Osteoblast (primary cell): ENCODE data around the gene STING1. TPM values are rescaled to one million over a fixed set of nuclear protein-coding genes. Genes with fewer than 3 reads are reported as not detected.
A peak's percentile ranks its signal among the peaks of the same experiment; 100 is the strongest.
"Not testable (repeated sequence)": the region's sequence is repeated elsewhere in the genome, so short reads cannot be mapped to it uniquely, and the experiment has no call there.

ENCODE experiments used
- DNase-seq: peaks from one replicate; pipeline ENCODE4 v3.0.0; 2011; ENCODE audit warnings: low spot score, mixed read lengths; ENCODE audit not compliant: insufficient read length; ENCODE audit errors: missing footprints
- H2AFZ ChIP-seq: 2 replicates; pipeline ENCODE4 v1.6.0; 2011; ENCODE audit warnings: mild to moderate bottlenecking, low read length
- H3K27ac ChIP-seq: 2 replicates; pipeline ENCODE4 v1.5.1; 2011; ENCODE audit warnings: mild to moderate bottlenecking, low read depth, low read length, moderate library complexity
- H3K27me3 ChIP-seq: 2 replicates; pipeline ENCODE4 v1.6.0; 2012; ENCODE audit warnings: mild to moderate bottlenecking, control low read depth, inconsistent platforms, low read length, moderate library complexity; ENCODE audit not compliant: insufficient read depth
- H3K36me3 ChIP-seq: 2 replicates; pipeline ENCODE4 v1.5.1; 2011; ENCODE audit warnings: mild to moderate bottlenecking, low read length, control low read depth, moderate library complexity; ENCODE audit not compliant: insufficient read depth
- H3K4me1 ChIP-seq: 2 replicates; pipeline ENCODE4 v1.5.1; 2011; ENCODE audit warnings: mild to moderate bottlenecking, low read length, control low read depth, moderate library complexity; ENCODE audit not compliant: insufficient read depth
- H3K4me2 ChIP-seq: 2 replicates; pipeline ENCODE4 v1.6.0; 2011; ENCODE audit warnings: mild to moderate bottlenecking, low read length; ENCODE audit not compliant: insufficient read depth
- H3K4me3 ChIP-seq: fragments of 200-600 bp; sonication (generic); 3 replicates; pipeline ENCODE4 v1.5.1; 2012; ENCODE audit warnings: mild to moderate bottlenecking, low read length, inconsistent platforms; ENCODE audit not compliant: insufficient read depth
- H3K79me2 ChIP-seq: 2 replicates; pipeline ENCODE4 v1.6.0; 2012; ENCODE audit warnings: mild to moderate bottlenecking, low read length, control low read depth, inconsistent platforms; ENCODE audit not compliant: insufficient read depth
- H3K9me3 ChIP-seq: 2 replicates; pipeline ENCODE4 v1.5.1; 2011; ENCODE audit warnings: low read depth, low read length, control low read depth
- H4K20me1 ChIP-seq: 2 replicates; pipeline ENCODE4 v1.6.0; 2012; ENCODE audit warnings: mild to moderate bottlenecking, low read length, control low read depth; ENCODE audit not compliant: insufficient read depth
- total RNA-seq: library from RNA; depleted of rRNA; stranded (reverse); fragments of >200 nt; gene quantifications from 2 replicates; pipeline ENCODE4 v1.2.3, GENCODE V29; 2012
- TF ChIP-seq, protein P1 (sequence below): IDR thresholded peaks from 2 replicates; pipeline ENCODE4 v1.5.1; 2011; ENCODE audit warnings: mild to moderate bottlenecking, low read depth, low read length, moderate library complexity; ENCODE audit errors: extremely low read depth

The STING1 gene
- total RNA-seq, 1 donor = 46.3 TPM

DNA sequence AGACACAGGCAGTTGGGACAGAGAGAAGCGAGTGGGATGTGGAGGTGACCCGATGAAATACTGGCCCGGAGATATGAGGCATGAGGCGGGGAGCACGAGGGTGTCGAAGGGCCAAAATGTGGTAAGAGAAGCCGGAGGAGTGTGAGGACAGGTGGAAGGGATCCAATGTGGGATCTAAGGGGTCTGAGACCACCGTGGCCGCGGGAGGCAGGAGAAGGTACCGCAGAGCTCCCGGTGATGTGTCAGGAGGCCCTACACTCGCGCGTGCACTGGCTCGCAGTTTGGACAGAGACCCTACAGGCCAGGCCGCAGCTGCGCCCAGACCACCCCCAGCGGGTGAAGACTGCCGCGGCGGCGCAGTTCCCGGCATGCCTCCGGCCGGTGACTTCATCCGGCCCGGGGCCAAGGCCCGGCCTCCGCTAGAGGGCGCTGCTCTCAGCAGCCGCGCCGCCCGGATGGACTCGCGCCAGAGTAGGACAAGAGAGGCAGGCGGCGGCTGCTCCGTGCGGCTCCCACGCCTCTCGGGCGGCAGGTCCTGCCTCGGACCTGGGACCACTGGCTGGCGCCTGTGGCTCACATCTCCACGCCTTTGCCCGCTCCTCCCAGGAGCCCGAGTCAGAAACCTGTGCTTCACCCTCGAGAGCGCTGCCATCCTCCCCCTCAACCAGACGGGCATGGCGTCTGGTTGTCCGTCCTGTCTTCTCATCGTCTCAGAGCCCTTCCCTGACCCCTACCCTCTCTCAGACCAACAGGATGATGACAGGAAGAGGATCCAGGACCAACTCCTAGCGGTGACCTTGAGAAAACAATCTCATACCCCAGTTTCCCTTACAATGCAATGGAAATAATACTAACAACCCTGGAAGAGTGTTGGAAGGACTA lies 35.4 kb upstream of the STING1 start:
- no peaks in the 10 kb centered on the region for H3K79me2 ChIP-seq
- peak overlapping the region; percentile 73 for H3K27ac ChIP-seq
- peak overlapping the region; percentile 100 for H2AFZ ChIP-seq
- TF ChIP-seq, protein P1, sequence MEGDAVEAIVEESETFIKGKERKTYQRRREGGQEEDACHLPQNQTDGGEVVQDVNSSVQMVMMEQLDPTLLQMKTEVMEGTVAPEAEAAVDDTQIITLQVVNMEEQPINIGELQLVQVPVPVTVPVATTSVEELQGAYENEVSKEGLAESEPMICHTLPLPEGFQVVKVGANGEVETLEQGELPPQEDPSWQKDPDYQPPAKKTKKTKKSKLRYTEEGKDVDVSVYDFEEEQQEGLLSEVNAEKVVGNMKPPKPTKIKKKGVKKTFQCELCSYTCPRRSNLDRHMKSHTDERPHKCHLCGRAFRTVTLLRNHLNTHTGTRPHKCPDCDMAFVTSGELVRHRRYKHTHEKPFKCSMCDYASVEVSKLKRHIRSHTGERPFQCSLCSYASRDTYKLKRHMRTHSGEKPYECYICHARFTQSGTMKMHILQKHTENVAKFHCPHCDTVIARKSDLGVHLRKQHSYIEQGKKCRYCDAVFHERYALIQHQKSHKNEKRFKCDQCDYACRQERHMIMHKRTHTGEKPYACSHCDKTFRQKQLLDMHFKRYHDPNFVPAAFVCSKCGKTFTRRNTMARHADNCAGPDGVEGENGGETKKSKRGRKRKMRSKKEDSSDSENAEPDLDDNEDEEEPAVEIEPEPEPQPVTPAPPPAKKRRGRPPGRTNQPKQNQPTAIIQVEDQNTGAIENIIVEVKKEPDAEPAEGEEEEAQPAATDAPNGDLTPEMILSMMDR = peak; percentile 84
- no peaks in the 10 kb centered on the region for H3K36me3 ChIP-seq
- H3K4me3 ChIP-seq = peak overlapping the region; percentile 85
- H3K4me1 ChIP-seq = no peaks in the 10 kb centered on the region
- H3K9me3 ChIP-seq = no peaks in the 10 kb centered on the region
- H3K27me3 ChIP-seq = no peaks in the 10 kb centered on the region
- DNase-seq = peak; percentile 97
- H4K20me1 ChIP-seq = no peaks in the 10 kb centered on the region
- peak overlapping the region; percentile 99 for H3K4me2 ChIP-seq

DNA sequence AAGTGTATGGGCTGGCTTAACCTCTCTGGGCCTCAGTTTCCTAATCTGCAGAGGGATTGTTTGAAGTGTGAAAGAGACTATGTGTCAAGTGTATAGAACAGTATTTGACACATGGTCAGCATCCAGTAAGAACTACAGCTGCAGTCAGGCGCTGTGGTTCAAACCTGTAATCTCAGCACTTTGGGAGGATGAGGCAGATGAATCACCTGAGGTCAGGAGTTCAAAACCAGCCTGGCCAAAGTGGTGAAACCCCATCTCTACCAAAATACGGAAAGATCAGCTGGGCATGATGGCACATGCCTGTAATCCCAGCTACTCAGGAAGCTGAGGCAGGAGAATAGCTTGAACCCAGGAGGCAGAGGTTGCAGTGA lies 31.9 kb upstream of the STING1 start:
- TF ChIP-seq, protein P1 = no peak

DNA sequence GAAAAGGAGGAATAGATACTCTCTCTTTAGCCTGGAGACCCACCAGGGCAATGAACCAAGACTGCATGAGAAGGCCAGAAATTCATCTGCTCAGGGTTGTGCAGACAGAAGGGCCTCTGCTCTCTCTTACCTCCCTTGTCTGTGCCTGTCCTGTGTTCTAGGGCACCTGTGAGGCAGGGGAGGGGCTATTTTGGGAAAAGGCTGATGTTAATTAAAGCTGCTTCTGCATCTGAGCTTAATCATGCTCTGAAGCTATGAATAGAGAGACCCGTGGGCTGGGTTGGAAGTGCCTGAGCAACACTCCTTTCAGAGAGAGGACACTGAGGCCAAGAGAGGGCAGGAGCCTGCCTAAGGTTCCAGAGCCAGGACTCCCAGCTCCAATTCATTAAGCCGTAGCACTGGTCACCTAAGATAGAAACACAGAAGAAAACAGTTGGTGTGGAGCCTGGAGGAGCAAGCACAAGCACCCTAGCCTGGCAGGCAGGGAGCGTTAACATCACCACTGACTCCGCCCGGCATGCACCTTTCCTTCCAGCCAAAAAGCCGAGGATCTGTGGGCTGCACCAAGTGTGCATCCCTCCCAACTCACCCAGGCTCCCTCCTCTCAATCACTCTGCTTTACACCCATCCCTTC lies 31.4 kb upstream of the STING1 start:
- Histone ChIP-seq H4K20me1 (no peaks in the 10 kb centered on the region), H3K27ac (no peak overlapping the region), H3K27me3 (no peaks in the 10 kb centered on the region), H3K9me3 (no peaks in the 10 kb centered on the region), H2AFZ (peak overlapping the region; percentile 59), H3K4me1 (no peaks in the 10 kb centered on the region), H3K79me2 (no peaks in the 10 kb centered on the region), H3K36me3 (no peaks in the 10 kb centered on the region), H3K4me3 (no peak overlapping the region), H3K4me2 (no peak overlapping the region)
- DNase-seq = no peak
- TF ChIP-seq, protein P1 = no peak

More for the DNA sequence above, 31.9 kb upstream of the STING1 start:
- Histone ChIP-seq H3K4me3 (no peak overlapping the region), H3K4me2 (no peak overlapping the region), H4K20me1 (no peaks in the 10 kb centered on the region), H3K4me1 (no peaks in the 10 kb centered on the region), H2AFZ (no peak overlapping the region), H3K36me3 (no peaks in the 10 kb centered on the region), H3K79me2 (no peaks in the 10 kb centered on the region), H3K9me3 (no peaks in the 10 kb centered on the region), H3K27me3 (no peaks in the 10 kb centered on the region), H3K27ac (no peak overlapping the region)
- DNase-seq = no peak

DNA sequence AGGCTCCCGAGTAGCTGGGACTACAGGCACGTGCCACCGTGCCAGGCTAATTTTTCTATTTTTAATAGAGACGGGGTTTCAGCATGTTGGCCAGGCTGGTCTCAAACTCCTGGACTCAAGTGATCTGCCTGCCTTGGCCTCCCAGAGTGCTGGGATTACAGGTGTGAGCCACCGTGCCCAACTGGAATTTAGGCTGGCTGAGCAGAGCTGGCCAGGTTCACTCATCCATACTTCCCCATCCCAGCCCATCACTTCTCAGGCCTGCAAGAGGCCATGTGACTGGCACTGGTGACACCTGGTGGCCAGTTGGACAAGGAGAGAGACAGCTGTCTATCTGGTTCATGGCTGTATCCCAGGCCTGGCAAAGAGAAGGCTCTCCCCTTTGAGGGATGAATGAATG lies 30.9 kb upstream of the STING1 start:
- not testable (repeated sequence) for H3K4me3 ChIP-seq, H3K4me2 ChIP-seq, H3K9me3 ChIP-seq, H3K36me3 ChIP-seq, H4K20me1 ChIP-seq, H3K4me1 ChIP-seq, H3K27me3 ChIP-seq, H3K79me2 ChIP-seq, H3K27ac ChIP-seq
- TF ChIP-seq, protein P1 = peak; percentile 73
- DNase-seq = peak; percentile 92
- H2AFZ ChIP-seq = peak overlapping the region; percentile 59
